A549 (cell line): ENCODE data around the gene MGLL. TPM values are rescaled to one million over a fixed set of nuclear protein-coding genes. Genes with fewer than 3 reads are reported as not detected.

ENCODE experiments used
- ATAC-seq, 2 experiments: fragments of 200-7000 bp in 1 of 2; fragments of >200 bp in 1 of 2; cut with Nextera tagmentation in 1 of 2; cut with Tn5 transposase in 1 of 2; 3 replicates each; pipeline versions ENCODE4 v1.8.0 to v1.9.1; 2018 to 2020; ENCODE audit warnings: mild to moderate bottlenecking in 1 of 2, moderate library complexity in 1 of 2
- CTCF ChIA-PET: fragments of 300-600 bp; sonication (Branson Sonifier 250); formaldehyde crosslinking; extraction: SDS; loops from one replicate; lab custom pipeline; 2021; ENCODE audit warnings: antibody characterized with exemption, inconsistent platforms; lab: Yijun Ruan, JAX
- POLR2A ChIA-PET: fragments of 350-600 bp; formaldehyde crosslinking; extraction: SDS; loops from one replicate; lab custom pipeline; 2021; ENCODE audit warnings: antibody characterized with exemption, inconsistent platforms; lab: Yijun Ruan, JAX
- DNase-seq, 2 experiments: peaks; one replicate each; pipeline versions ENCODE4 v3.0.0 to v3.0.0-alpha.2; 2011 to 2016; ENCODE audit warnings: low read depth in 1 of 2, low spot score in 1 of 2
- FAIRE-seq: peaks from 2 replicates; lab custom pipeline; 2011; peaks lifted over from hg19 to GRCh38; lab: Jason Lieb, UNC
- H3K27ac ChIP-seq, 2 experiments: fragments of >200 bp; sonication (Bioruptor Twin); formaldehyde crosslinking; 3 replicates each; pipeline ENCODE4 v1.5.1; 2016 to 2017
- H3K4me1 ChIP-seq: fragments of >200 bp; sonication (Bioruptor Twin); formaldehyde crosslinking; 3 replicates; pipeline ENCODE4 v1.6.1; 2016
- H3K4me2 ChIP-seq: fragments of >200 bp; sonication (Bioruptor Twin); formaldehyde crosslinking; 3 replicates; pipeline ENCODE4 v1.6.1; 2016
- H3K4me3 ChIP-seq: fragments of >200 bp; sonication (Bioruptor Twin); formaldehyde crosslinking; 3 replicates; pipeline ENCODE4 v1.5.1; 2016
- H3K9me3 ChIP-seq: fragments of >200 bp; sonication (Bioruptor Twin); formaldehyde crosslinking; 3 replicates; pipeline ENCODE4 v1.6.1; 2016
- BHLHE40 ChIP-seq: IDR thresholded peaks from 2 replicates; pipeline ENCODE4 v1.6.1; 2012; ENCODE audit warnings: low read depth, low read length, inconsistent platforms
- CBX8 ChIP-seq: fragments of 200-600 bp; sonication (generic); IDR thresholded peaks from 2 replicates; pipeline ENCODE4 v1.6.1; 2016
- ESRRA ChIP-seq: fragments of 150-350 bp; IDR thresholded peaks from 2 replicates; pipeline ENCODE4 v1.6.1; 2014; ENCODE audit warnings: mild to moderate bottlenecking, low read length, borderline replicate concordance
- FOSL2 ChIP-seq, 2 experiments: fragments of 450-650 bp in 1 of 2; fragments of >200 bp in 1 of 2; sonication (Bioruptor Twin) in 1 of 2; formaldehyde crosslinking; IDR thresholded peaks; 2 replicates each; pipeline versions ENCODE4 v1.5.0 to v1.6.1; 2016 to 2020; ENCODE audit warnings: mild to moderate bottlenecking in 1 of 2, moderate library complexity in 1 of 2
- GATA3 ChIP-seq: IDR thresholded peaks from 2 replicates; pipeline ENCODE4 v1.6.1; 2012; ENCODE audit warnings: borderline replicate concordance
- JUN ChIP-seq, 2 experiments: fragments of >200 bp; sonication (Bioruptor Twin); formaldehyde crosslinking; IDR thresholded peaks; 2 replicates in 1 of 2; 3 replicates in 1 of 2; pipeline ENCODE4 v1.6.1; 2016 to 2017
- JUNB ChIP-seq: fragments of >200 bp; sonication (Bioruptor Twin); formaldehyde crosslinking; IDR thresholded peaks from 2 replicates; pipeline ENCODE4 v1.6.1; 2016
- NFE2L2 ChIP-seq: fragments of 150-350 bp; conservative IDR thresholded peaks from 2 replicates; pipeline ENCODE4 v1.6.1; 2014; ENCODE audit warnings: low read length
- RCOR1 ChIP-seq: fragments of 150-350 bp; IDR thresholded peaks from 2 replicates; pipeline ENCODE4 v1.6.1; 2014; ENCODE audit warnings: antibody characterized with exemption, low read length, low read depth
- SMC3 ChIP-seq: fragments of >200 bp; sonication (Bioruptor Twin); formaldehyde crosslinking; IDR thresholded peaks from 3 replicates; pipeline ENCODE4 v1.6.1; 2018; ENCODE audit warnings: inconsistent platforms
- ZFP36 ChIP-seq: fragments of 450-650 bp; IDR thresholded peaks from 2 replicates; pipeline ENCODE4 v1.6.1; 2014; ENCODE audit warnings: borderline replicate concordance; ENCODE audit not compliant: partially characterized antibody
- WGBS: methylation state at CpG from one replicate; pipeline ENCODE4 v1.1.6; 2017; ENCODE audit errors: missing lambda C conversion rate; 5-methylcytosine and 5-hydroxymethylcytosine counted together
- polyA plus RNA-seq, 4 experiments: library from polyadenylated mRNA; depleted of rRNA in 3 of 4; stranded (reverse); fragments of >200 nt; fragmentation: RNase III in 1 of 4; extraction: RNeasy Plus Mini Kit Qiagen cat#74134 plus additional on column Dnase treatment in 1 of 4; gene quantifications; 2 replicates in 3 of 4; 3 replicates in 1 of 4; pipeline ENCODE4 v1.2.3, GENCODE V29; 2011 to 2017
- TF ChIP-seq, protein P1 (sequence below): fragments of 250-450 bp; sonication (Bioruptor Pico); IDR thresholded peaks from 2 replicates; pipeline ENCODE4 v1.5.0; 2020; ENCODE audit warnings: low read depth, mild to moderate bottlenecking, moderate library complexity
- TF ChIP-seq, protein P2 (sequence below): fragments of 250-450 bp; sonication (Bioruptor Pico); IDR thresholded peaks from 2 replicates; pipeline ENCODE4 v1.5.0; 2021; ENCODE audit warnings: mild to moderate bottlenecking, moderate library complexity, borderline replicate concordance
- TF ChIP-seq, protein P3 (sequence below): fragments of 200-600 bp; sonication (generic); IDR thresholded peaks from 2 replicates; pipeline ENCODE4 v1.6.1; 2016; ENCODE audit warnings: antibody characterized with exemption, mild to moderate bottlenecking, moderate library complexity

The MGLL gene
- polyA plus RNA-seq, 2 of the 4 experiments (the other 2 are of a cell fraction), result 38.5 to 41.5 TPM

DNA sequence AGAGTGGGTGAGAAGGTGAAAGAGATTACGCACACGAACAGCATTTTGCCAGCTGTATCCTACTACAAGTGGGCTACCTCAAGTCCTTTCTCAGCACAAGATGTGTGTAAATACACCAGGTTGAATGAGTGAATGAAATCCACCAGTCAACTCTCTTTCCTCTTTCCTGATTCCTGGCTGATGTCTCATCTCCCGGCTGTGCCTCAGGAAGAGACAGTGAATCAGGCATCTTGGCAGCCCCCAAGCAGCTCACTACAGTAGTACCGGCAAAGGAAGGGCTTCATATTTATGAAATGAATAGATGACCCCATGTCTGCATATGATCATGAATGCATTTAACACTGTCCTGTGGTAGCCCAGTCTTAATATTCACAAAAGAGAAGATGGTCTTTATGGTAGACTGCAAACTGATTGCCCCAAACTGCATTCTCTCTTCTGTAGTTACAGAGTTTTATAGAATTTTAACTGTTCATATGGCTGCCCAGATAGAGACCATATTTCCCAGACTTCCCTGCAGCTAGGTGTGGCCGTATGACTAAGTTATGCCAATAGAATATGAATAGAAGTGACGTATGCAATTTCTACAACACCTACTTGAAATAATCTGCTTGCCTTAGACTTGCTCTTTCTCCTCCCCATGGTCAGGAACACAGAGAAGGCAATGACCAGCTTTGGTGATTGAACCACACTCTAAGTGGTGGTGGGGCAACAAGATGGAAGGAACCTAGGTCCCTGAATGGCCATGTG, 22.7 kb downstream of the MGLL start:
- H3K4me2 ChIP-seq, result peak overlapping the region; percentile 33
- ChIA-PET POLR2A (no interaction called here), CTCF (interaction anchor here (0.9 to 1.3 kb wide), 2 partner anchors 14 to 53 kb away, joined by 3 read pairs; no protein-coding TSS in a partner anchor)
- H3K4me3 ChIP-seq, result no peak overlapping the region
- H3K9me3 ChIP-seq, result peaks cover 7% of the 10 kb centered on the region; the same call in 1 of the 3 replicates
- 27% methylated on average over 6 of the region's 6 CpGs for WGBS
- ATAC-seq, result peak; percentile 69 to 82; a peak in 5 of 6 replicates
- DNase-seq, result peak in 1 of 2 experiments; percentile 67
- TF ChIP-seq NFE2L2 (no peak), GATA3 (no peak), JUNB (peak; percentile 41; the same call in 1 of the 2 replicates), BHLHE40 (no peak), FOSL2 (IDR thresholded peaks at IDR 0.05) (no peak), FOSL2 (CRISPR knock-in tag; IDR thresholded peaks at IDR 0.05) (peak; percentile 38)
- H3K4me1 ChIP-seq, result peaks cover 63% of the 10 kb centered on the region
- peak overlapping the region; percentile 67 to 85 for H3K27ac ChIP-seq
- FAIRE-seq, result no peak

DNA sequence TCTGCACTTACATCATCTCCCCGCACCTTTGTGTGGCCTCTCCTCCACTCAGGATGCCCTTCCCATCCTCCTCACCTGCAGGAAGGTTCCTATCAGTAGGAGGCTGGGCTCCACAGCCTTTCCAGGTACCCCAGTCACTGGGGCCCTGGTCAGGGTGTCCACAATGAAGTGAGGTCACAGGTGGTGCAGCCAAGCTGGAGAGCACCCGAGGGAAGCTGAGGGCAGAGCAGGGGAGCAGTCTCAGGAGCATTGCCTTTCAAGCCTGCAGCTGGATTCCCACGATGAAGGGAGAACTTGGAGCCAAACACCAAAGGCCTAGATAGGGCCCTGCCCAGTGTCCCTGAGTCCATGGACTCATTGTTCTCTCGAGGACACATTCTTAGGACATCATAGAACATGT, 23.6 kb downstream of the MGLL start:
- H3K4me3 ChIP-seq, result no peak overlapping the region
- WGBS, result 93% methylated on average over 2 of the region's 4 CpGs
- ChIA-PET POLR2A (no interaction called here), CTCF (interaction anchor here (0.7 kb wide), 1 partner anchor 108 kb away, joined by 3 read pairs; no protein-coding TSS in a partner anchor)
- H3K9me3 ChIP-seq, result peaks cover 7% of the 10 kb centered on the region; the same call in 1 of the 3 replicates
- no peak for FAIRE-seq
- H3K4me2 ChIP-seq, result peak overlapping the region; percentile 33
- H3K4me1 ChIP-seq, result peaks cover 55% of the 10 kb centered on the region
- DNase-seq, result no peak
- ATAC-seq, result no peak
- no peak for TF ChIP-seq FOSL2 (IDR thresholded peaks at IDR 0.05)
- TF ChIP-seq FOSL2 (CRISPR knock-in tag; IDR thresholded peaks at IDR 0.05), result no peak
- no peak for TF ChIP-seq ZFP36
- no peak for TF ChIP-seq CBX8
- TF ChIP-seq, protein P1, sequence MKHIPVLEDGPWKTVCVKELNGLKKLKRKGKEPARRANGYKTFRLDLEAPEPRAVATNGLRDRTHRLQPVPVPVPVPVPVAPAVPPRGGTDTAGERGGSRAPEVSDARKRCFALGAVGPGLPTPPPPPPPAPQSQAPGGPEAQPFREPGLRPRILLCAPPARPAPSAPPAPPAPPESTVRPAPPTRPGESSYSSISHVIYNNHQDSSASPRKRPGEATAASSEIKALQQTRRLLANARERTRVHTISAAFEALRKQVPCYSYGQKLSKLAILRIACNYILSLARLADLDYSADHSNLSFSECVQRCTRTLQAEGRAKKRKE, result no peak
- TF ChIP-seq SMC3, result no peak
- TF ChIP-seq, all 56 proteins: peak for 0
- H3K27ac ChIP-seq, result peak overlapping the region; percentile 67 to 85

DNA sequence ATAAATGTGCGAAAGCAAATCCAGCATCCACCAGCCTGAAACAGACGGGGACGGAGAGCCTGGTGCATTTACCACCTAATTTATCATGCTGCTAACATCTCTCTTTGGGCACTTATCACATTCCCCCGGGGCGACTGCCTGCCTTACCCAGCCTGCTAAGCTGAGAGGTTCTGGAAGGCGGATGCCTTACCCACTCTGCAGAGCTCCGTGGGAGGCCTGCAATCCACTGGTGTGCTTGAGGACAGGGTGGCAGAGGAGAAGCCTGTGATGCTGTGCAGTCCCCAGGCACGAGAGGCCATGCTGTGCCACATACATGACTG, 25.5 kb downstream of the MGLL start:
- Histone ChIP-seq H3K4me3 (no peak overlapping the region), H3K4me1 (peaks cover 58% of the 10 kb centered on the region), H3K27ac (peak overlapping the region in 1 of 2 experiments; percentile 85; a peak in 1 of 6 replicates), H3K4me2 (no peak overlapping the region), H3K9me3 (peaks cover 7% of the 10 kb centered on the region; the same call in 1 of the 3 replicates)
- TF ChIP-seq ESRRA (no peak), RCOR1 (no peak), JUN (IDR thresholded peaks at IDR 0.05) (no peak)
- TF ChIP-seq, protein P2, sequence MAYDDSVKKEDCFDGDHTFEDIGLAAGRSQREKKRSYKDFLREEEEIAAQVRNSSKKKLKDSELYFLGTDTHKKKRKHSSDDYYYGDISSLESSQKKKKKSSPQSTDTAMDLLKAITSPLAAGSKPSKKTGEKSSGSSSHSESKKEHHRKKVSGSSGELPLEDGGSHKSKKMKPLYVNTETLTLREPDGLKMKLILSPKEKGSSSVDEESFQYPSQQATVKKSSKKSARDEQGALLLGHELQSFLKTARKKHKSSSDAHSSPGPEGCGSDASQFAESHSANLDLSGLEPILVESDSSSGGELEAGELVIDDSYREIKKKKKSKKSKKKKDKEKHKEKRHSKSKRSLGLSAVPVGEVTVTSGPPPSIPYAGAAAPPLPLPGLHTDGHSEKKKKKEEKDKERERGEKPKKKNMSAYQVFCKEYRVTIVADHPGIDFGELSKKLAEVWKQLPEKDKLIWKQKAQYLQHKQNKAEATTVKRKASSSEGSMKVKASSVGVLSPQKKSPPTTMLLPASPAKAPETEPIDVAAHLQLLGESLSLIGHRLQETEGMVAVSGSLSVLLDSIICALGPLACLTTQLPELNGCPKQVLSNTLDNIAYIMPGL (CRISPR knock-in tag), result no peak
- TF ChIP-seq, protein P3, sequence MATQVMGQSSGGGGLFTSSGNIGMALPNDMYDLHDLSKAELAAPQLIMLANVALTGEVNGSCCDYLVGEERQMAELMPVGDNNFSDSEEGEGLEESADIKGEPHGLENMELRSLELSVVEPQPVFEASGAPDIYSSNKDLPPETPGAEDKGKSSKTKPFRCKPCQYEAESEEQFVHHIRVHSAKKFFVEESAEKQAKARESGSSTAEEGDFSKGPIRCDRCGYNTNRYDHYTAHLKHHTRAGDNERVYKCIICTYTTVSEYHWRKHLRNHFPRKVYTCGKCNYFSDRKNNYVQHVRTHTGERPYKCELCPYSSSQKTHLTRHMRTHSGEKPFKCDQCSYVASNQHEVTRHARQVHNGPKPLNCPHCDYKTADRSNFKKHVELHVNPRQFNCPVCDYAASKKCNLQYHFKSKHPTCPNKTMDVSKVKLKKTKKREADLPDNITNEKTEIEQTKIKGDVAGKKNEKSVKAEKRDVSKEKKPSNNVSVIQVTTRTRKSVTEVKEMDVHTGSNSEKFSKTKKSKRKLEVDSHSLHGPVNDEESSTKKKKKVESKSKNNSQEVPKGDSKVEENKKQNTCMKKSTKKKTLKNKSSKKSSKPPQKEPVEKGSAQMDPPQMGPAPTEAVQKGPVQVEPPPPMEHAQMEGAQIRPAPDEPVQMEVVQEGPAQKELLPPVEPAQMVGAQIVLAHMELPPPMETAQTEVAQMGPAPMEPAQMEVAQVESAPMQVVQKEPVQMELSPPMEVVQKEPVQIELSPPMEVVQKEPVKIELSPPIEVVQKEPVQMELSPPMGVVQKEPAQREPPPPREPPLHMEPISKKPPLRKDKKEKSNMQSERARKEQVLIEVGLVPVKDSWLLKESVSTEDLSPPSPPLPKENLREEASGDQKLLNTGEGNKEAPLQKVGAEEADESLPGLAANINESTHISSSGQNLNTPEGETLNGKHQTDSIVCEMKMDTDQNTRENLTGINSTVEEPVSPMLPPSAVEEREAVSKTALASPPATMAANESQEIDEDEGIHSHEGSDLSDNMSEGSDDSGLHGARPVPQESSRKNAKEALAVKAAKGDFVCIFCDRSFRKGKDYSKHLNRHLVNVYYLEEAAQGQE, result no peak
- ChIA-PET POLR2A (no interaction called here), CTCF (interaction anchor here (0.9 kb wide), 1 partner anchor 163 kb away, joined by 5 read pairs; no protein-coding TSS in a partner anchor)
- no peak for ATAC-seq
- no peak for DNase-seq
- 89% methylated on average over 7 of the region's 8 CpGs for WGBS
- no peak for FAIRE-seq
